ENCODE results near the gene MAN1B1. TPM values are rescaled to one million over a fixed set of nuclear protein-coding genes. Genes with fewer than 3 reads are reported as not detected.

Gene MAN1B1
- total RNA-seq, 1 donor from 2014 or later: 59.8 TPM

GRCh38 chr9:137141976-137142936, 55.5 kb downstream of the MAN1B1 start:
- Mint-ChIP-seq H3K4me3 (ENCODE audit: unreplicated experiment) (peak overlapping the region; percentile 12), H3K27ac (ENCODE audit: unreplicated experiment) (no peak overlapping the region), H3K4me1 (ENCODE audit: low read depth, unreplicated experiment) (peaks cover 7% of the 10 kb centered on the region), H3K27me3 (ENCODE audit: unreplicated experiment) (peaks cover 32% of the 10 kb centered on the region), H3K9me3 (ENCODE audit: unreplicated experiment) (peaks cover 10% of the 10 kb centered on the region), H3K36me3 (ENCODE audit: unreplicated experiment) (no peaks in the 10 kb centered on the region)
- TF ChIP-seq CTCF (IDR thresholded peaks at IDR 0.05; ENCODE audit: partially characterized antibody, unreplicated experiment): no peak
- no peak for DNase-seq

GRCh38 chr9:137143459-137143858, 56.7 kb downstream of the MAN1B1 start:
- Mint-ChIP-seq H3K27me3 (ENCODE audit: unreplicated experiment) (peaks cover 31% of the 10 kb centered on the region), H3K27ac (ENCODE audit: unreplicated experiment) (no peak overlapping the region)

GRCh38 chr9:137145731-137146526, 59.1 kb downstream of the MAN1B1 start:
- H3K9me3 Mint-ChIP-seq (ENCODE audit: unreplicated experiment): peaks cover 2% of the 10 kb centered on the region
- no peak for TF ChIP-seq CTCF (IDR thresholded peaks at IDR 0.05; ENCODE audit: partially characterized antibody, unreplicated experiment)
- peaks cover 18% of the 10 kb centered on the region for H3K27me3 Mint-ChIP-seq (ENCODE audit: unreplicated experiment)
- no peaks in the 10 kb centered on the region for H3K4me1 Mint-ChIP-seq (ENCODE audit: low read depth, unreplicated experiment)
- no peaks in the 10 kb centered on the region for H3K36me3 Mint-ChIP-seq (ENCODE audit: unreplicated experiment)
- H3K4me3 Mint-ChIP-seq (ENCODE audit: unreplicated experiment): no peak overlapping the region
- no peak overlapping the region for H3K27ac Mint-ChIP-seq (ENCODE audit: unreplicated experiment)
- DNase-seq: peak; percentile 12

More at GRCh38 chr9:137143459-137143858, 56.7 kb downstream of the MAN1B1 start:
- peaks cover 6% of the 10 kb centered on the region for H3K9me3 Mint-ChIP-seq (ENCODE audit: unreplicated experiment)
- TF ChIP-seq CTCF (IDR thresholded peaks at IDR 0.05; ENCODE audit: partially characterized antibody, unreplicated experiment): no peak
- H3K36me3 Mint-ChIP-seq (ENCODE audit: unreplicated experiment): no peaks in the 10 kb centered on the region
- DNase-seq: no peak
- H3K4me1 Mint-ChIP-seq (ENCODE audit: low read depth, unreplicated experiment): peaks cover 4% of the 10 kb centered on the region
- H3K4me3 Mint-ChIP-seq (ENCODE audit: unreplicated experiment): no peak overlapping the region

- Mint-ChIP-seq H3K27ac (ENCODE audit: unreplicated experiment) (no peak overlapping the region), H3K36me3 (ENCODE audit: unreplicated experiment) (no peaks in the 10 kb centered on the region), H3K4me3 (ENCODE audit: unreplicated experiment) (no peak overlapping the region), H3K4me1 (ENCODE audit: low read depth, unreplicated experiment) (no peaks in the 10 kb centered on the region), H3K27me3 (ENCODE audit: unreplicated experiment) (peaks cover 16% of the 10 kb centered on the region), H3K9me3 (ENCODE audit: unreplicated experiment) (peaks cover 2% of the 10 kb centered on the region)
- TF ChIP-seq CTCF (IDR thresholded peaks at IDR 0.05; ENCODE audit: partially characterized antibody, unreplicated experiment): no peak
- DNase-seq: no peak
Measured at GRCh38 chr9:137146527-137146918, 59.7 kb downstream of the MAN1B1 start.
